GM13977 (cell line): ENCODE data around the gene SALL3.

Experiments used
- DNase-seq: peaks from one replicate; pipeline ENCODE4 v3.0.0; 2012; ENCODE audit warnings: low spot score
- CTCF ChIP-seq: IDR thresholded peaks from 2 replicates; pipeline ENCODE4 v1.5.1; 2012; ENCODE audit warnings: mild to moderate bottlenecking, control low read depth; ENCODE audit not compliant: insufficient read depth; ENCODE audit errors: extremely low read depth, missing control alignments
- in situ Hi-C: fragments of 300-500 bp; cut with MboI; formaldehyde crosslinking; loops from one replicate; pipeline ENCODE4 v1.12.0; 2022; ENCODE audit warnings: low sequenced_read_pairs, low pct_unique_long_range_greater_than_20kb, mixed read lengths, inconsistent platforms; ENCODE audit not compliant: unreplicated experiment

SALL3 gene

DNA sequence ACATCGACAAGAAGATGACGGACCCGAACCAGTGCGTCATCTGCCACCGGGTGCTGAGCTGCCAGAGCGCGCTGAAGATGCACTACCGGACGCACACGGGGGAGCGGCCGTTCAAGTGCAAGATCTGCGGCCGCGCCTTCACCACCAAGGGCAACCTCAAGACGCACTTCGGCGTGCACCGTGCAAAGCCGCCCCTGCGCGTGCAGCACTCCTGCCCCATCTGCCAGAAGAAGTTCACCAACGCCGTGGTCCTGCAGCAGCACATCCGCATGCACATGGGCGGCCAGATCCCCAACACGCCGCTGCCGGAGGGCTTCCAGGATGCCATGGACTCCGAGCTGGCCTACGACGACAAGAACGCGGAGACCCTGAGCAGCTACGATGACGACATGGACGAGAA is 14.4 kb downstream of the SALL3 start:
- DNase-seq = no peak
- TF ChIP-seq CTCF = no peak
- in situ Hi-C loops = no loop called here

- DNase-seq = no peak
- in situ Hi-C loops = no loop called here
- TF ChIP-seq CTCF = no peak
Measured at GRCh38 chr18:78994531-78994930, 14.9 kb downstream of the SALL3 start.

GRCh38 chr18:78994977-78995582 is 15.5 kb downstream of the SALL3 start:
- TF ChIP-seq CTCF = no peak
- in situ Hi-C loops = no loop called here
- DNase-seq = no peak

DNA sequence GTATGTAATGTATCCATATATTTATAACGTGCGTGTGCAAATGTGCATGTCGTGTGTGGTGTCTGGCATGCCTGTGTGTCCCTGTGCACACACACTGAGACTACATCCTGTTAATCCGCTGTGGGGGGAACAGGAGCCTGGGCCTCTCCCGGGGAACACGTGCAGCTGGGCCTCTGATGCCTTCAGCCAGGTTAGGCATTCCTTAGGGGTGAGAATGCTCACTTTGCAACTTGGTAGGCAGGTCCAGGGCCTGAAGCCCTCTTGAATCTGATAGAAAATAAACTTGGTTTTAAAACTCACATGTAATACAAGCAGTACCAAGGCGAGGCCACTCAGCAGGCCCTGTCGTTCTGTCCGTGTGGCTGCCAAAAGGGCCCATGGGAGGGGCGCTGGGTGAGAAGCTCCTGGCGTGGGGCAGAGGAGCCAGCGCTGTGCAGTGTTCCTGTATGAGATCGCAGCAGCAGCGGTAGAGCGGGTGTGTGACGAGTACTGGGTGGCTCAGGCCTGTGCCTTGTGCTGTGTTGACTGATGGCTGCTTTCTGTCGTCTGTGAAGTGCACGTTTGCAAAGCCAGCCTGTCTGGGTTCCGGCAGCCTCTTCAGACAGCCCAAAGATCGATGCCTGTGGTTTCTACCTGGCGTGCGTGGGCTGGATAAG is 16.2 kb downstream of the SALL3 start:
- in situ Hi-C loops = no loop called here
- no peak for DNase-seq
- TF ChIP-seq CTCF = no peak

DNA sequence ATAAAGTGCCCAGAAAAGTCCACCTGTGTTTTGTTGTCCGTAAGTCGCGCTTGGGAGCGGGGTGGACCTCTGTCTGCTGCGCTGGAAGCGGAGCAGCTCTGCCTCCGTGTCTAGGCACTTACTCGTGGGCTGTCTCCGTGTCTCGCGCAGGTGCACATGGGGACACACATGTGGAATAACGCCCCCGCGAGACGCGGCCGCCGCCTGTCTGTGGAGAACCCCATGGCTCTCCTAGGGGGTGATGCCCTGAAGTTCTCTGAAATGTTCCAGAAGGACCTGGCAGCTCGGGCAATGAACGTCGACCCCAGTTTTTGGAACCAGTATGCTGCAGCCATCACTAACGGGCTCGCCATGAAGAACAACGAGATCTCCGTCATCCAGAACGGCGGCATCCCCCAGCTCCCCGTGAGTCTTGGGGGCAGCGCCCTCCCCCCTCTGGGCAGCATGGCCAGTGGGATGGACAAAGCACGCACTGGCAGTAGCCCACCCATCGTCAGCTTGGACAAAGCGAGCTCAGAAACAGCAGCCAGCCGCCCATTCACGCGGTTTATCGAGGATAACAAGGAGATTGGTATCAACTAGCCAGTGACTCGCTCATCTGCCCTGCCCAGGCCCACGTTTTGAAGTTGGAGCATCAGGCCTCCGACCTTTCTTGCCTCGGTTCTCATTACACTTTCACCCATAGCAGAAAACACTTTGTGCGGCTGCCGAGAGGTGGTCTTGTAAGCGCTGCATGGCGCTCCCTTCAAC is 17.3 kb downstream of the SALL3 start:
- TF ChIP-seq CTCF = no peak
- in situ Hi-C loops = no loop called here

DNA sequence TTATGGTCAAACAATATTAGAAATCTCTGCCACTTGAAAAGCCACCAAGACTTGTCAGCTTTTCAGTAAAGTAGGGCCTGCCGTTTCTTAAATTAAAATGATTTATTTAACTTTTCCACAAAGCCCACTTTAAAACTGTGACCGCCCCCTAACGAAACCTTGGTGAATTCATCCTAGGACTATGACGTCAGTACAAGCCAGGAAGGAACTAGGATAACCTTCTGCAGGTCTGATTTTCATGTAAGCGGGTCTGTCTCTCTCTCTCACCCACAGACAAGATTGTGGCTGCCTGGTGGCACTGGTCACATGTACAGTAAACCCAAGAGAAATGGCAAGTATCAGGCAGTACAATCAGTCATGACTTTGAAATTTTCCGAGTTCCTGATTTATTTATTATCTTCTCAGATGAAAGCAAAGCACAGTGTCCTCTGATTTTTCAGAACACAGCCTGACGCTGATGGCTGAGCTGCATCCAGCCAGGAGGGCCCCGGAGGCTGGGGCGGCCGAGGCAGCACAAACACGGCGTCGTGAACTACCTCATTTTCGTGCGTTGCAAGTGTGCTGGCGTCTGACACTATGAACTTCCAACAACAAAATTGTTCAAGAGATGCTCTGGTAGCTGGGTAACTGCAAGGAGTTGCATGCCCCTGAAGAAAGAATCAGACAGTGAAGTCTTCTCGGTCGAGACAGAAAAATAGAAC is 18.9 kb downstream of the SALL3 start:
- no peak for DNase-seq
- in situ Hi-C loops = no loop called here
- TF ChIP-seq CTCF = no peak

More for the DNA sequence above, 17.3 kb downstream of the SALL3 start:
- DNase-seq = no peak
